ENCODE results near the gene PXN.
"Not testable (repeated sequence)": the region's sequence is repeated elsewhere in the genome, so short reads cannot be mapped to it uniquely, and the experiment has no call there.

PXN gene

DNA sequence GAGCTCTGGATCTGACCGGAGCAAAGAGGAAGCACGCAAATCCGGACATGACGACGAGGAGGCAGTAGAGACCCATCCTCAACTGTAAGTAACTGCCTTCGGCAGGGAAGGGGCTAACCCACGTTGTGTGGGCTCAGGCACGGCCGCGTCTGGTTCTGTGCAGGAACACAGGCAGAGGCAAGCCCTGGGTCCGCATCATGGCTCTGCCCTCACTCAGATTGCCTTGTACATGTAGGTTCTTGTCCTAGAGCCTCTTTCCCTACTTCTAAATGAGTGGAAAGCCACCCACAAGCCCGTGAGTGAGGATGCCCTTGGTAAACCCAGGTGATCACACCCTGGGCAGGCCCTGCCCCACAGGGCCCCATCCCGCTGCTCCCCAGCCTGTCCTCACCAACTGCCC is 55.7 kb downstream of the PXN start:
- no peak for DNase-seq (ENCODE audit: low spot score)

DNA sequence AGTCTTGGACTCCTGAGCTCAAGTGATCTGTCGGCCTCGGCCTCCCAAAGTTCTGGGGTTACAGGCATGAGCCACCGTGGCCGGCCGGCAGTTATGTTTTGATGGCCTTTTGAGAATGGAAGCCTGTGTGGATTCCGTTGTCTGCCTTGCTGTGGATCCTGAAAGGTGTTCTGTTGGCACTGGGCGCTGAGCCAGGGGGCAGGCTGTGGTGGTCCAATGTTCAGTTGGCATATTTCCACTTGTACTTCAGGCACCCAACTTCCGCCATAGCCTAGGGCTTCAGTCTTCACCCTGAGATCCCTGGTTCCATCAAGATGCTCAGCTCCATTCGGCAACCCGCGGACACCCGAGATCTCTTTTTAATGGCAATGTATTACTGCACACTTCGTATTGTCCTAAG is 58.3 kb downstream of the PXN start:
- no peak for DNase-seq (ENCODE audit: low spot score)

DNA sequence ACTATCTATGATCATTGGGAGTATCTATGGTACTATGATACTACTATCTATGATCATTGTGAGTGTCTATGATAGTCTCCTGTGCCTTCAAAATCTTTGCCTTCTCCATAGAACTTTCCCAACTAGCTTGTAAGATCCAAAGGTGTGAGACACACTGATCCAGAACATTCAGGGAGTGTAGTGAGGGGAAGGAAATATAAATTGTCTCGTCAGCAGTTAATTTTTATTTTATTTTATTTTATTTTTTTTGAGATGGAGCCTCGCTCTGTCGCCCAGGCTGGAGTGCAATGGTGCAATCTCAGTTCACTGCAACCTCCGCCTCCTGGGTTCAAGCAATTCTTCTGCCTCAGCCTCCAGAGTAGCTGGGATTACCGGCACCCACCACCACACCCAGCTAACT is 58.7 kb downstream of the PXN start:
- DNase-seq (ENCODE audit: low spot score), result not testable (repeated sequence)

DNA sequence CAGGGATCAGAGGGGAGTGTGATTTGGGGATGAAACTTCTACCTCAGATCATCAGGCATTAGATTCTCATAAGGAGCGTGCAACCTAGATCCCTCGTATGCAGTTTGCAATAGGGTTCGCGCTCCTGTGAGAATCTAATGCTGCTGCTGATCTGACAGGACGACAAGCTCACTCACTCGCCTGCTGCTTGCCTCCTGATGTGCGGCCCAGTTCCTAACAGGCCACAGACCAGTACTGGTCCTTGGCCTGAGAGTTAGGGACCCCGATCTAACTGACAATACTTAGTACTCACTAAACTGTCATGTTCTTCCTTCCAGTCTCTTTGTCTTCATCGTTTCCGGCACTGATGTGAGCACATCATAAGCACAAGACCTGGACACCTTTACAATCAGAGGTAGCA is 59.3 kb downstream of the PXN start:
- DNase-seq (ENCODE audit: low spot score), result no peak

DNA sequence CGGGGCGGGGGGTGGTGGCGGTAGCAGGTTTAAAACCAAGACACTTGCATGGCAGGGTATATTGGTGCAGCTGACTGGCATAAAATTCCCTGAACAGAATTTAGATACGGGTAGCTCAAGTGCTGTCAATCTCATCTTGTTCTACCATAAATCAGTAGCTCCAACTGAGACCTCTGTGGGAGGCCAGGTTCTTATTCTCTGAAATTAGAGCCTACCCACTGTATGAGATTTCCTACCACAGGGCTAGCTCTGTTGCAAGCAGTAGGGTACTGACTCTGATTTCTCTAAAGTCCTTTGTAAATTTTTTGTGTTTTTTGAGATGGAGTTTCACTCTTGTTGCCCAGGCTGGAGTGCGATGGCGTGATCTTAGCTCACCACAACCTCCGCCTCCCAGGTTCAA is 61.4 kb downstream of the PXN start:
- DNase-seq (ENCODE audit: low spot score), result no peak

DNA sequence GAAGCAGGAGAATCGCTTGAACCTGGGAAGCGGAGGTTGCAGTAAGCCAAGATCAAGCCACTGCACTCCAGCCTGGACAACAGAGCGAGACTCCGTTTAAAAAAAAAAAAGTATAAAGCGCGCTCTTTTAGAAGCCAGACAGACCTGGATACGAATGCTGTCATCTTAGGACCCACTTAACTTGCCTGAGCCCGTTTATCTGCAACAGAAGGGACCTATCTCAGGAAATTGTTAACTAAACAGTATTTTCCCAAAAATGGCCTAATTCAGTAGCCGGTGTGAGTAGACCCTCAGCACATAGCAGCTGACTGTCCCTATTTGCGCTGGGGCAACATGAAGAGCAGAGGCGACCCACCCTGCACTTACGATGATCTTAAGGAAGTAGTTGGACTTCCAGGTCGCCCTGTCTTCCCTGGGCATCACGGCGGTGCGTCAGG is 65.1 kb downstream of the PXN start:
- peak; percentile 34 for DNase-seq (ENCODE audit: low spot score)

DNA sequence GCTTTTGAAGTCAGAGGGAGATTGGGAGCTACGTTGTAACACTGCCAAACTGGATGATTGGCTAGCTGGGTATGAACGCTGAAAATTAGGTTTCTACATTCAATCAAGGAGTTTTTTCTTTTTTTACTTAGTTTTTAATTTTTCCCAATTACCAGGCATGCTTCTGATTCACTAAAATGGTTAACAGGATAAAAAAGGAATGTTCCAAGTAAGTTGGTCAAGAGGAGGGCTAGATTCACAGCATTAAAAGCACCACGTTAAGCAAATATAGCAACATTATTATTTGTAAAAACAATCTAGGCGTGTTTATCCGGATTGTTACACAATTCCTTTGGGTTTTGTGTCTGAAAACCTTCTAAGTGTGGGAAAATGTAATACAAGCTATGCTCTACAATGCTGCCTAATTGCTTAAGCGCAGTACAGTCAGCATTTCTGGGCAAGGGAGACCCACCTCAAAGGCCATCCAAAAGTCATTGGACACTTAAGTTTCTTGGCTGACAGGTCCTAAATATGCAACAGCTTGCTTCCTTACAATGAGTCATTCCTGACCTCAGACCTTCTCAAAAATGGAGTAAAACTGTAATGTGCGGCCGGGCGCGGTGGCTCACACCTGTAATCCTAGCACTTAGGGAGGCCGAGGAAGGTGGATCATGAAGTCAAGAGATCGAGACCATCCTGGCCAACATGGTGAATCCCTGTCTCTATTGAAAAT is 65.8 kb downstream of the PXN start:
- peak; percentile 45 for DNase-seq (ENCODE audit: low spot score)

DNA sequence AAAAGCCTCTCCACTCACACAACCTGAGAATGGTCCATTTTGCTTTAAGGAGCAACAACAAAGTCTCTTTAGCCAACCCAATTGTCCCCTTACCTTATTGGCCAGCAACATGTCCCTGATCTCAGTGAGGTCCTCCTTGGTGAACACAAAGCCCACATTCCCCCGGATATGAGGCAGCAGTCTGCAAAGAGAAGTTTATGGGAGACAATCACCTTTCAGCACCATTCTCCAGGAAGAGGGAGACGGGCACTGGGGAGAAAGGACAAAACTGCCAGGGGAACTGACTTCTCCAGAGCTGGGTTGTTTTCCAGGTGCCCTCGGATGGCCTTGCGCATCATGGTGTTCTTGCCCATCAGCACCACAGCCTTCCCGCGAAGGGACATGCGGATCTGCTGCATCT is 66.5 kb downstream of the PXN start:
- peak; percentile 24 for DNase-seq (ENCODE audit: low spot score)

DNA sequence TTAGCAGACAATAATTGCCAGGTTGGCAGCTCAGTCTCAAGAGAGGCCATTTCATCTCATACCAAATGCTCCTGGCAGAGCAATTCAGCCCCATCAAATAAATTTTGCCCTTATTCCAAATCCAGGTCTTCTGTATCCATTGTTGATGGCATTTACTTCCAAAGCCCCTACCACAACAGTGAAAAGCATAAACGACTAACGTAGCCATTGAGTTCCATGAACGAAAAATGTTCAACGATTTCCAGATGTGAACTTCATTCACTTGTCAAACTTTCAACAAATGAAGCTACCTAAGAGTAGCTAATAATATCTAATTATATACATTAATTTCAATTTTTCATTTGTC is 68.0 kb downstream of the PXN start:
- no peak for DNase-seq (ENCODE audit: low spot score)

DNA sequence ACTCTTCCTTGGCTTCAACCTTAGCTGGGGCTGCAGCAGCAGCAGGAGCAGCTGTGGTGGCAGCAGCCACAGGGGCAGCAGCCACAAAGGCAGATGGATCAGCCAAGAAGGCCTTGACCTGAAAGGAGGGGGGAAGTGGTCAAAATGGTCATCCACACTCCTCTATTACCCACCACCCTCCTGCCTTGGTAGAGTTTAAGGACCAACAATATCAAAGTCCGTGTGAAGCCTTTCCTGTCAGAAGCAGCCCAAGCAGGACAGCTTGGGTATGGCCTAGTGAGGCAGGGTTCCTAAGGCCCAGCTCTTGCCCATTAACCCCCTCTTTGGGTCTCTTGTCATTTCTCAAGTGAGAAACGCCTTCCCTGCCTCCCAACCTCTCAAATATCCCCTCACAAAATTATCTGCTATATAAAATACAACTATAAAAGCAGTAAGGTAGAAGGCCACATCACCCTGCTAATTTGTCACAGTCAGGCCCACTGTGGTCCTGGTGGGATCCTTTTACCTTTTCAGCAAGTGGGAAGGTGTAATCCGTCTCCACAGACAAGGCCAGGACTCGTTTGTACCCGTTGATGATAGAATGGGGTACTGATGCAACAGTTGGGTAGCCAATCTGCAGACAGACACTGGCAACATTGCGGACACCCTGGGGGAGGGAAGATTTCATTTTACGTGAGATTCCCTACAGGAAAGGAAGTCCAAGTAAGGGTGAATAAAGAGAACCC is 68.6 kb downstream of the PXN start:
- DNase-seq (ENCODE audit: low spot score), result peak; percentile 34

DNA sequence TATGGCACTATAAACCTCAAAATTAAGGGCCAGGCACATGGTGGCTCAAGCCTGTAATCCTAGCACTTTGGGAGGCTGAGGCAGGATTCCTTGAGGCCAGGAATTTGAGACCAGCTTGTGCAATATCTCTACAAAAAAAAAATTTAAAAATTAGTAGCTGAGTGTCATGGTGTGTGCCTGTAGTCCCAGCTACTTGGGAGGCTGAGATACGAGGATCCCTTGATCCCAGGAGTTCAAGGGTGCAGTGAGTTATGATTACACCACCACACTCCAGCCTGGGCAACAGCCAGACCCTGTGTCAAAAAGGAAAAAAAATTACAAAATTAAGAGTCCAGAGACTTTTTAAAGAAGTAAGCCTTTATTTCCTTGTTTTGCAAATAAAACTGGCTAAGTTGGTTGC is 69.2 kb downstream of the PXN start:
- no peak for DNase-seq (ENCODE audit: low spot score)

DNA sequence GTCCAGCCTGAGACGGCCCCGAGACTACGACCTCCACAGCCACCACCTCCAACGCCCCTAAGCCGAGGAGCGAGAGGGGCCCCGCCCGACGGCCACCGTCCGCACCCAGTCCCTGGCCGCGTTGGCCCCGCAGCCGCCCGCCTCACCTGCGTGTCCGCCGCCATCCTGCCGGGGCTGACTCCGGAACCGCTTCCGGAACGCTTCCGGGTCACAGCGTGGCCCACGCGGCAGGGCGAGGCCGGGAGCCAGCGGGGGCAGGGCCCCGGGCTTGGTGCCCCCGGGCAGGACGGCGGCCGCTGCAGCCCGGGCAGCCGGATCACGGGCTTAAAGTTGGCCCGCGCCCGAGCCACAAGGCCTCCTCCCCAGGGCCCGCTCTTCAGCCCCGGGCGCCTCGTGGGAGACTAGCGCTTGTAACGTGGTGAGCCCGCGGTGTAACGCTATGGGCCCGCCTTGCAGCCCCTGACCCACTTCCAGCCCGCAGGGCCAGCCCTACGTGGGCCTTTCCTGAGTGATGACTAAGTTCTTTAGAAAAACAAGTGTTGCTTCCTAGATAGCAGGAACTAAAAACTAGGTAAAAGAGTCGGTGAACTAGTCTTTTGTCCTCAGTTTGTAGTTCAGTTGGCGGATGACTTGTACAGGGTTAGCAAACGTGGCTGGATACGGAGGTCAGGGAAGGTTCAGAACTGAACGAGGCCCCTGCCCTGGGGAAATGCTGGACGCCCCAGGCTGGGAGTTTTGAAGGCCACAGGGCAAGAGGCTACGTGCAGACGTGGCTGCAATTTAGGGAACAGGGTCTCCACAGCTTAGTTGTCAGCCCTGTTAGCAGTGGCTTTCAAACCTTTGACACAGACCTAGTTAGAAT is 70.8 kb downstream of the PXN start, which contains the start of gene GCN1:
Gene GCN1, minus strand, starts transcription at position 182 of the 862 bp plus-strand sequence. Its CDS starts 18 bp downstream, at position 164.
- peak; percentile 84 for DNase-seq (ENCODE audit: low spot score)

DNA sequence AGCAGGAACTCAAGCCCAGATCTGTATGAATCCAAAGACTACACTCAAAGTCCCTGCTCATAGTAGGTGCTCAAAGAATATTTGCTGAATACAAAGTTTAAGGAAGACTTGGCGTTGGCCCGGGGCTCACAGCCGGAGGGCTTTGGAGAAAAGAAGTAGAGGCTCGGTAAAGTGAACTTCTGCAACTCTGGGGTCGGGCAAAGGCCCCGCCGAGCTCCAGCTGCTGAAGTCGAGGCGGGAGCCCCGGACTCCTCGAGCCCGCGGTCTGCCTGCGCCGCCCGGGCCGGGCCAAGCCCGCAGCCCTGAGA is 71.3 kb downstream of the PXN start:
- no peak for DNase-seq (ENCODE audit: low spot score)

DNA sequence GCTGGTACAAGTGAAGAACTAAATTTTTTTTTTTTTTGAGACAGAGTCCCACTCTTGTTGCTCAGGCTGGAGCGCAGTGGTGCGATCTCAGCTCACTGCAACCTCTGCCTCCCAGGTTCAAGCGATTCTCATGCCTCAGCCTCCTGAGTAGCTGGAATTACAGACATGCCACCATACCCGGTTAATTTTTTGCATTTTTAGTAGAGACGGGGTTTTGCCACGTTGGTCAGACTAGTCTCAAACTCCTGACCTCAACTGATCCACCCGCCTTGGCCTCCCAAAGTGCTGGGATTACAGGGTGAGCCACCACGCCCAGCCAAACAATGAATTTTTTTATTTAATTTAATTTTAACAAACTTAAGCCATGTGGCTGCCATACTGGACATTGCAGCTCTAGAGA is 72.2 kb downstream of the PXN start:
- not testable (repeated sequence) for DNase-seq (ENCODE audit: low spot score)

DNA sequence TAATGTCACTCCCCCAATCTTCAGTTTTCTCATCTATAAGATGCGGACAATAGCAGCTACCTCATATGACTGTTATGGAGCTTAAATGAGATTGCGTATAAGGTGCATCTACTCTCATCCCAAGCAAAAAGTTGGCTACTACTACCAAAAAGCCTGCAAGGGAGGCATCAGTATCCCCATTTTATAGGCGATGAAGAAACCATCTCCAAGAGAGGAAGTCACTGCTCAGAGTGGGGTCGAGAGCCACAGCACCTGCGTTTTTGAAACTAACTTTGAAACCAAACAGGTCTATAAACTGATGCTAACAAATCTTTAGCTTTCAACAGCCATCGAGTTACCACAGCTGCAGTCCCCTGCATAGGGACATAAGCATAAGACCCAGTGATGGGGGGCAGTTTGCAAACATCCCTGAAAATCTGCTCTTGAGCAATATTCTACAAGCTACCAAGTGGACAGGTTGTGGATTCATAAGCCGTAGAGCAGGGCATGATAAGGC is 74.5 kb downstream of the PXN start:
- DNase-seq (ENCODE audit: low spot score), result peak; percentile 49

DNA sequence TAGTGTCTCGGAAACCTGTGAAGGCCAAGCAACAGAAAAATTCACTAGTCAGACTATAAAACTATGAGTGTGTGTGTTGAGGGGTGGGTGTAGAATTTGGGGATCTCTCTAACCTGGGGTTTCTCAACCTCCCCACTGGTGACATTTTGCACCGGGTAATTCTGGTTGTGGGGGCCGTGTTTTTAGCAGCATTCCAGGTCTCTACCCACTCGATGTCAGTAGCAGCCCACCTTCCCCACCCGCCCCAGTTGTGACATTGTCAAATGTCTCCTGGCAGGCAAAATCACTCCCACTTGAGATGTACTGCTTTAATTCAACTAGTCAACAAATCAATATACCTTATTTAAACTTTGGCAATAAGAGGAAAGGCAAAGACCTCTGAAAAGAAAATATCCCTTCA is 75.1 kb downstream of the PXN start:
- DNase-seq (ENCODE audit: low spot score), result no peak

DNA sequence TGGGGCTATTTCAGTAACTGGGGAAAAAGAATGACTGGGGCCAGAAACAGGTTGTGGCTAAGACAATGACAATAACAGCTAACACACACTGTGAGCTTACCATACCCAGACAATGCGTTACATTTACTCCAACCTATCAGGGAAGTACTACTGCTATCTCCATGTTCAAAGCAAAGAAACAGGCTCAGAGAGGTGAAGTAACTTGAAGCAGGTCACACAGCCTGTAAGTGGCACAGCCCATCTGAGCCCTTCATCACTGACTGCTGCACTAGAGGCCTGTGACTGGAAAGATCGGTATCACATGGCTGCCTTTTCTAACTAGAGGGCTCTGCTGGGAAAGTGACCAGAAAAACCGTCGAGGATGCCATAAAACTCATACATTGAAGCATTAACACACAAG is 78.9 kb downstream of the PXN start:
- no peak for DNase-seq (ENCODE audit: low spot score)

DNA sequence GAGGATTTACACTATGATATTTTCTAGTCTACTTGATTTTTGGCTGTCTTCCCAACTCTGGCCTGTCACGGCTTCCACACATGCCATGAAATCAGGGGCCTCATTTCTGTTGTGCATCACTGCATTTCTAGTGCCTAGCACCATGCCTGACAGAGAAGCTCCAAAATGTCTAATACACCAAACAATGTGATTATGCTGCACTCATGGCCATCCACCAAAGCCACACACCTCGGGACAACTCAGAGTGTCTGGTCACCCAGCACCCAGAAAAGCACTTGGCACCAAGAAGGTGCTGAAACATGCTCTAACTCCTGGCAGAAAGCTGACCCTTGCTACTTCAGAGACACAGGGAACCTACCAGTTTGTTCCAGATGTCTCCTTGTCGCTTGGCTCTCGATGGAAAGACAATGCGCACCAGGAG is 82.3 kb downstream of the PXN start:
- DNase-seq (ENCODE audit: low spot score), result no peak

DNA sequence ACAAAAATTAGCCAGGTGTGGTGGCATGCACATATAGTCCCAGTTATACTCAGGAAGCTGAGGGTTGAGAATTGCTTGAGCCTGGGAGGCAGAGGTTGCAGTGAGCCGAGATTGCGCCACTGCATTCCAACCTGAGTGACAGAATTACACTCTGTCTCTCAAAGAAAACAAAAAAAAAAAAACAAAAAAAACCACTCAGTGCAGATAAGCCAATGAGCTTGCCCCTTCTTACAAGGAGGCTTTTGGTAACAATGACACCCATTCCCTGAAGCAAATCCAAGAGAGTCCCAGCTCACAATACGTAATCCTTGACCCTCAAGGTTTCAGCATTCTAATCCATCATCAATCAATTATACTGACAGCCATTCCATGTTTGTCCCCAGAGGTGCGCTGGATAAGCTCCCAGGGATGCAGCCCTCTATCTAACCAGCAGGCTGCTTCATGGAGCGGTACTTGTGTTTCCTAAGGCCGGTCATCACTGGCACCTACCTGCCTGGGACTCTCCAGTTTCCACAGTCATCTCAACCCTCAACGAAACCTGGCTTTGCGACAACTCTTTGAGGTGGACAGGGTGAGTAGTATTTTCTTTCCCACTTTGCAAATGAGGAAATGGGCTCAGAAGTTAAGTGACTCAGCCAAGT is 83.4 kb downstream of the PXN start:
- no peak for DNase-seq (ENCODE audit: low spot score)

DNA sequence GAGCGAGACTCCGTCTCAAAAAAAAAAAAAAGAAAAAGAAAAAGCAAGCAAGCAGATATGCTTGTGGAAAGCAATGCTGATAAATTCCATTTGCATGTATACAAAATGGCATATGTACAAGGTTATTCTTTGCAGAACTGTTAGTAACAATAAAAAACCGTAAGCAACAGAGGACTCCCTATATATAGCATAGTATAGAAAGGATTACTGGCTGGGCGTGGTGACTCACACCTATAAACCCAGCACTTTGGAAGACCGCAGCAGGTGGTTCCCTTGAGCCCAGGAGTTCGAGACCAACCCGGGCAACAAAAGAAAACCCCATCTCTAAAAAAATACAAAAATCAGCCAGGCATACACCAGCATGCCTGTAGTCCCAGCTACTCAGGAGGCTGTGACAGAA is 84.6 kb downstream of the PXN start:
- DNase-seq (ENCODE audit: low spot score), result no peak

DNA sequence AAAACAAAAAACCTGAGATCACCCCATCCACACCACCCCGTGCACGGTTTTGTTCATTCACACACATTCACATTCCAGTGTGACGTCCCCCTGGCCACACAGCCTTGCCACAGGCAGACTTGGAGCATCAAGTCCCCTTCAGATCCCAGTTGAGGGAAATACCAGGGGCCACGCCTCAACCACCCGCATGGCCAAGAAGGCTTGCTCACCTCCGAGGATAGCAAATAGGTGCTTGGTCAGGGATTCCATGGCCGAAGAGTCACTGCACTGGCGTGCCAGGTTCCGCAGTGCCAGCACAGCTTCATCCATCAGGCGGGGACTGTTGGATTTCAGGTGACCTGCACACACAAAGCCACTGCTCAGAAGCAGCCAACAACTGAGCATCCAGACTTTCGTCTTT is 90.0 kb downstream of the PXN start:
- no peak for DNase-seq (ENCODE audit: low spot score)

DNA sequence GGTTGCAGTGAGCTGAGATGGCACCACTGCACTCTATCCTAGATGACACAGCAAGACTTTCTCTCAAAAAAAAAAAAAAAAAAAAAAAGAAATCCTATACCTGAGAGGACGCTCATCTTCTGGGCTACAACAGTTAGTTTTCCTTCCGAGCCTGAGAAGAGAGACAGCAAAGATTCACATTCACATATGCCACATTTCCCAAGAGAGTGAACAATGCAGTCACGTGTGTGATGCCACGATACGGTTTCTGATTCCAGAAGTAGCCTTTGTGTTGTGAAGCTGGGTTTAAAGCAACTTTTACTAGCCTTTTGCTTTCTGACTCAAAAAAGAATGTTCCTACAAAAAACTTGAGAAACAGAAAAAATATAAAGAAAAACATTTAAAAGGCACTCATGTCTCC is 90.5 kb downstream of the PXN start:
- no peak for DNase-seq (ENCODE audit: low spot score)
